Vagina (tissue), 2 donors: ENCODE measurements around the gene WASF1.

Experiments used
- CTCF ChIP-seq, 3 experiments: fragments of 450-650 bp in 2 of 3; fragments of 200-600 bp in 1 of 3; sonication (generic) in 1 of 3; IDR thresholded peaks; one replicate each; pipeline ENCODE4 v1.5.1; 2017 to 2019; ENCODE audit warnings: antibody characterized with exemption in 3 of 3, mild to moderate bottlenecking in 2 of 3, moderate library complexity in 2 of 3
- POLR2A ChIP-seq, 2 donors: fragments of 450-650 bp; IDR thresholded peaks; one replicate each; pipeline ENCODE4 v1.6.1; 2017; ENCODE audit warnings: antibody characterized with exemption in 2 of 2, mild to moderate bottlenecking in 2 of 2, moderate library complexity in 2 of 2
- POLR2AphosphoS5 ChIP-seq, 2 donors: sonication (generic); formaldehyde crosslinking; IDR thresholded peaks; one replicate each; pipeline ENCODE4 v1.9.0; 2017; ENCODE audit warnings: antibody characterized with exemption in 2 of 2, mild to moderate bottlenecking in 2 of 2, low read depth in 1 of 2; ENCODE audit not compliant: insufficient read depth in 1 of 2

DNA sequence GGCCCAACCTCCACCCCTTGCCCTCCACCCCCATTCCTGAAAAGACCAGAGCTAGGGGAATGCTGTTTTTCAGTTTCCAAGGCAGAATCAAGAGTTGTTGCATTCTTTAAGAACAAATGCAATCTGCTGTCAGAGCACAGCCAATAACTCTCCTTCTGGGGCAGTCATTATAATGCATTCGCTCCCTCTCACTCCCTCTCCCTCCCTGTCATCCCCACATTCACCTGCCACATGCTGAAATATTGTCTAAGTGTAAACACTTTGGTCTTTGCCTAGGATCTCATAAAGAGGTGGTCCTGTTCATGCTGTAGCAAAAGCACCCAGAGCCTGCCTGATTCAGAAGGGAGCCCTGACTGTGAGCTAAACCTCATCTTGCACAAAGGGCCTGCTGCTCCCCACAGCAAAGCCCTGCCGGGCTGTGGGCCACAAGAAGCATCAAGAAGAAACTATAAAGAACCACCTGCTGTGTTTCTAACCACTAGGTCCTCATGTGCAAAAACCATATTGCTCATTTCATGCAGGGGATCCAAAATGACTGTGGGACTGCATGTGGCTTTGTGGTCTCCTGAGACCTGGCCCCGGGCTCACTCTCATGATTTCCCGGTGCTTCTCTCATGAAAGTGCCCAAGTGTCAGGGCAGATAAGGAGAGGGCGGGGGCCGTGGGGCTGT is 115.7 kb downstream of the WASF1 start:
- TF ChIP-seq CTCF (IDR thresholded peaks at IDR 0.05) (no peak), POLR2AphosphoS5 (IDR thresholded peaks at IDR 0.05; ENCODE audit: insufficient read depth in 1 of 2, low read depth in 1 of 2) (no peak), POLR2A (IDR thresholded peaks at IDR 0.05) (no peak)
